Cardiac muscle cell (in vitro differentiated cells and primary cell): ENCODE data around the gene LDHD. TPM values are rescaled to one million over a fixed set of nuclear protein-coding genes. Genes with fewer than 3 reads are reported as not detected.

ENCODE experiments used
- DNase-seq, 2 donors: peaks; one replicate each; pipeline versions ENCODE4 v3.0.0 to v3.0.0-alpha.2; 2010 to 2017; ENCODE audit warnings: low read depth in 1 of 2, low spot score in 1 of 2
- H3K27ac ChIP-seq: fragments of 200-600 bp; sonication (generic); 2 replicates; pipeline ENCODE4 v1.5.1; 2016
- H3K27me3 ChIP-seq: fragments of 200-600 bp; sonication (generic); 2 replicates; pipeline ENCODE4 v1.6.0; 2016; ENCODE audit warnings: control low read depth
- H3K36me3 ChIP-seq: fragments of 200-600 bp; sonication (generic); 2 replicates; pipeline ENCODE4 v1.5.1; 2016; ENCODE audit warnings: control low read depth
- H3K4me1 ChIP-seq: fragments of 200-600 bp; sonication (generic); 2 replicates; pipeline ENCODE4 v1.8.1; 2017; ENCODE audit warnings: low read depth, mild to moderate bottlenecking, mixed run types
- H3K4me3 ChIP-seq: fragments of 200-600 bp; sonication (generic); 2 replicates; pipeline ENCODE4 v1.5.1; 2016; ENCODE audit warnings: mild to moderate bottlenecking
- H3K9me3 ChIP-seq: fragments of 200-600 bp; sonication (generic); 2 replicates; pipeline ENCODE4 v1.5.1; 2017; ENCODE audit warnings: low read depth, mild to moderate bottlenecking, control low read depth
- polyA plus RNA-seq: library from polyadenylated mRNA; unstranded; fragments of >200 nt; fragmentation: Nextera tagmentation; extraction: Ambion mirVana; gene quantifications from 2 replicates; pipeline ENCODE4 v1.2.1, GENCODE V29; 2016
- total RNA-seq: library from RNA; depleted of rRNA; stranded (reverse); fragments of >200 nt; gene quantifications from 2 replicates; pipeline ENCODE4 v1.2.3, GENCODE V29; 2016
- TF ChIP-seq, protein P1 (sequence below): IDR thresholded peaks from 2 replicates; pipeline ENCODE4 v1.5.1; 2012; ENCODE audit warnings: low read depth, mild to moderate bottlenecking, low read length

LDHD gene
- total and polyA plus RNA-seq, 2 experiments from 2014 or later, result 6.0 to 12.2 TPM

DNA sequence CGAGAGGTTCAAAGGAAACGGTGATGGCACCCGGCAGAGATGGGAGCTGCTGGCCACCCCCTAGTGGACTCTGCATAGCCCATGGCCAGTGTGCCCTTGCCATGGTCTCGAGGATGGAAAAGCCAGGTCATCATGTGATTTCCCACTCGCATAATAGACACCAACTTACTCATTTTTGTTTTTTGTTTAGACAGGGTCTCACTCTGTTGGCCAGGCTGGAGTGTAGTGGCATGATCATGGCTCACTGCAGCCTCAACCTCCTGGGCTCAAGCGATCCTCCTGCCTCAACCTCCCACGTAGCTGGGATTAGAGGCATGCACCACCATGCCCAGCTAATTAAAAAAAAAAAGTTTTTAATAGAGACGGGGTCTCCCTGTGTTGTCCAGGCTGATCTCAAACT, 27.6 kb downstream of the LDHD start:
- DNase-seq, result no peak
- TF ChIP-seq, protein P1, sequence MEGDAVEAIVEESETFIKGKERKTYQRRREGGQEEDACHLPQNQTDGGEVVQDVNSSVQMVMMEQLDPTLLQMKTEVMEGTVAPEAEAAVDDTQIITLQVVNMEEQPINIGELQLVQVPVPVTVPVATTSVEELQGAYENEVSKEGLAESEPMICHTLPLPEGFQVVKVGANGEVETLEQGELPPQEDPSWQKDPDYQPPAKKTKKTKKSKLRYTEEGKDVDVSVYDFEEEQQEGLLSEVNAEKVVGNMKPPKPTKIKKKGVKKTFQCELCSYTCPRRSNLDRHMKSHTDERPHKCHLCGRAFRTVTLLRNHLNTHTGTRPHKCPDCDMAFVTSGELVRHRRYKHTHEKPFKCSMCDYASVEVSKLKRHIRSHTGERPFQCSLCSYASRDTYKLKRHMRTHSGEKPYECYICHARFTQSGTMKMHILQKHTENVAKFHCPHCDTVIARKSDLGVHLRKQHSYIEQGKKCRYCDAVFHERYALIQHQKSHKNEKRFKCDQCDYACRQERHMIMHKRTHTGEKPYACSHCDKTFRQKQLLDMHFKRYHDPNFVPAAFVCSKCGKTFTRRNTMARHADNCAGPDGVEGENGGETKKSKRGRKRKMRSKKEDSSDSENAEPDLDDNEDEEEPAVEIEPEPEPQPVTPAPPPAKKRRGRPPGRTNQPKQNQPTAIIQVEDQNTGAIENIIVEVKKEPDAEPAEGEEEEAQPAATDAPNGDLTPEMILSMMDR, result no peak
- Histone ChIP-seq H3K27ac (no peak overlapping the region), H3K36me3 (no peaks in the 10 kb centered on the region), H3K4me1 (peaks cover 32% of the 10 kb centered on the region), H3K4me3 (no peak overlapping the region), H3K27me3 (no peaks in the 10 kb centered on the region), H3K9me3 (no peaks in the 10 kb centered on the region)

DNA sequence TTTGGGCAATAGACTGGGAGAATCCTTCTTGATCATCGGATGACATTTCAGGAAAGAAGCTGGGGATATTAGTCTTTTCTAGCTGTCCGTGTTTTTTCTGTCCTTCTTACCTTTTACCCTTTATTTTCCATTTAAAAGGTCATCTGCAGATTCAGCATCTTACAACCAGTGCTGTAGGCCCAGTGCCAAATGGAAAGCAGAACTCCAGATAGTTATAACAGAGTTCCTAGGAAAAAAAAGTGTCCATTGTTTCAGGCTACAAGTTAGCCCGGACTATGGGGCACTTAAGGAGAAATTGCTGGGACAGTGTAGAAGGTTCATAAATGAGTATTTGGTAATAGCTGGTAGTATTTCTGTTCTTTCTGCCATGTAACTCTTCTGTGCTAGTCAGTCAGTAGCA, 28.4 kb downstream of the LDHD start:
- no peaks in the 10 kb centered on the region for H3K9me3 ChIP-seq
- no peaks in the 10 kb centered on the region for H3K36me3 ChIP-seq
- H3K4me3 ChIP-seq, result no peak overlapping the region
- DNase-seq, result no peak
- H3K4me1 ChIP-seq, result peaks cover 38% of the 10 kb centered on the region
- H3K27me3 ChIP-seq, result no peaks in the 10 kb centered on the region
- H3K27ac ChIP-seq, result peak overlapping the region; percentile 76
- TF ChIP-seq, protein P1, result no peak

DNA sequence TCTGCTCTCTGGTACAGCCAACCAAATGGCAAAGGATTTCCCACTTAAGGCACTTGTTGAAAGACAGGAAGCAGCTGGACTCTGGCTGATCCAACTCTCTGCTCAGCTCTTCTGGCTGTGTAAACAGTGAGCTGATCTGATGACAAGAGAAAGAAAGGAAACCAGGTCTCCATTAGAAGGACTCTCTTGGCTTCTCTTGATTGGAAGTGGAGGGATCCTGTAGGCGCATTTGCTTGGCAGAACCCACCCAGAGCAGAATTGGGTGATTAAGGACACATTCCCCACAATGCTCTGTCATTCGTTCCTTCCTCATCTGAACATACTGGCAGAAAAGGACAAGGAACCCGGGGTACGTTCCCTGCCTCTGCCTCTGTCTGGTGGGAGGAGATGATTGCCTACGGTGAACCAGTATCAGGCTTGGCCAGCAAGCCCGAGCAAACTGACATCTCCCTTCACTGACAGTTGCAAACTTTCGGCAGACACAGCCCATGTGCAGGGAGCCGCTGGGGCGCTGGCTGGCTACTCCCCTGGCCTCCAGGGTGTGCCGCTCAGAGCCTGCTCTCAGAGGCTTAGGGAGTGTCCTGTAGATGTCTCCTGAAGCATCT, 29.1 kb downstream of the LDHD start:
- TF ChIP-seq, protein P1, result peak; percentile 6
- H3K9me3 ChIP-seq, result no peaks in the 10 kb centered on the region
- no peak overlapping the region for H3K4me3 ChIP-seq
- H3K27me3 ChIP-seq, result no peaks in the 10 kb centered on the region
- H3K4me1 ChIP-seq, result peaks cover 40% of the 10 kb centered on the region
- peak; percentile 89 to 91 for DNase-seq
- peak overlapping the region; percentile 76 for H3K27ac ChIP-seq
- no peaks in the 10 kb centered on the region for H3K36me3 ChIP-seq

DNA sequence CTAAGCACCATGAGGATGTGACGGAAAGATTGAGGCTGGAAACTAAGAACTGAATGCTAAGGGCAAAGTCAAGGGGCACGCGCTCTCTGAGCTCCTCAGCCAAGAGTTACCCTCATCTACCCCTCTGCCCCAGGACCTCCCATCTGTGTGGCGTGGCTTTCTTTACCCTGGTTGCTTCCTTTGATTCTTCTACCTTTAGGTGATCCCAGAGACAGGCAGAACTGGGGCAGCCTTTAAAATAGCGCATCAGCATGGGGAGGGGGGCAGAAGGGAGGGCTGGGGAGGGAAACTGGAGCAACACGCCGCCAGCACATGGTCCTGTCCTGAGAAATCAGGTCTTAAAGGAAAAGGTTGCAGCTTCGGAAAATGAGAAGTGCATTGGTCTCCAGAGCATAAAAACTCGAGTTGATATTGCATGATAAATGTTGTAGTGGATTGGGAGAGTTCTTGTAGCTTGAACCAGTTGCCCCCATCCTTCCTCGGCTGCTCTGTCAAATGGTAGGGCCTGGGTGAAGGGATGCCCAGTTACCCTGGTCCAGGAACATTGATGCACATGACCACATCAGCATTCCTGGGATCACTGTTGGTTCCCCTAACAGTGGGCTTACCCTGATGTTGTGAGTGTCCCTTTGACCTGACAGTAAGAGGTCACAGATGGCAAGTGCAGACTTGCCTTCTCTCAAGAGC, 29.7 kb downstream of the LDHD start:
- Histone ChIP-seq H3K27me3 (no peaks in the 10 kb centered on the region), H3K4me1 (peaks cover 40% of the 10 kb centered on the region), H3K27ac (peak overlapping the region; percentile 76), H3K4me3 (no peak overlapping the region), H3K9me3 (no peaks in the 10 kb centered on the region), H3K36me3 (no peaks in the 10 kb centered on the region)
- no peak for DNase-seq
- TF ChIP-seq, protein P1, result no peak

DNA sequence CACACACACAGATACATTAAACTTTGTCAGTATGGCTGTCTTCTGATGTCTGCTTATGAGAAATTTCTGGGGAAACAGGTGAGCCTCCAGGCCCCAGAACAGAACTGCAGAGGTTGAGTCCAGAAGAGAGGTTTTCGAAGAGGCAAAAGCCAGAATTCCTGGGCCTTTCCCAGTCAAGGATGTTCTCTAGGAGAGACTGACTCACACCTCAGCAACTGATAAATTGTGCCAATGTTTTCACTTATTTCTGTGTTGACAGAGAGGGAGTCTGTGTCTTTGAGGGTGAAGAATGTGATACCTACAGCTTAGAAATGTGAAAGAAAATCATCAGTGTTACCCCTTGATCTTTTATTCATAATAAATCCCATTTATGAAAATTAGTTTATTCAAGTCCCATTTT, 30.3 kb downstream of the LDHD start:
- Histone ChIP-seq H3K4me1 (peaks cover 40% of the 10 kb centered on the region), H3K36me3 (no peaks in the 10 kb centered on the region), H3K4me3 (no peak overlapping the region), H3K9me3 (no peaks in the 10 kb centered on the region), H3K27ac (peak overlapping the region; percentile 76), H3K27me3 (no peaks in the 10 kb centered on the region)
- TF ChIP-seq, protein P1, result no peak
- DNase-seq, result peak in 1 of 2 donors; percentile 17
